Measurements from ENCODE around the gene BAMBI.

BAMBI gene

DNA sequence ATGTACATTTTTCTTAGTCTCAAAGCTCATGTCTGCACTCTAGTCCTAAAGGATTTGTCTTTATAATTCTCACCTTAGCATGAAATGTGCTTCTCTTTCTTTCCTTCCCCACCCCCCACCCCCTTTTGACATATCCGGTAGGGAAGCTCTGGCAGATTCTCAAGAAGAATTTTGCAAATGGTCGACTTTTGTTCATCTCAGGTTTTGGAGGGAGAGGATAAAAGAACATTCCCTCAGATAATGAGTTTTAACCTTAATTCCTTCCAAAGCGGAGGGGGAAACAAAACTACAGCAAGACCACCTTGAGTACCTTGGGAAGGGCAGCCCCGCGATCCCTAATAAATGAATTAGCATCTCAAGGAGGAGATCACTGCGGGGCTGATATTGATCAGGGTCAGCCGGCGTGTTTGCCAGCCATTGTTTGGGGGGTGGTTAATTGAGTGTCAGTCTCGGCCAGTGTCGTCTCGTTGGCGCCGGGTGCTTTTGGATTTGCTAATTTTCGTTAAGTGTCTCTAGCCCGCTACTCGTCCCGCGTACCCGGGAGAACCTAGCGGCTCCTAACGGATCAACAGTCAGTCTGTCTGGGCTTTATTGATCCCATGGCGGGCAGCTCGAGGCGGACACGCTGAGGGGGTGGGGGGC, 874 bp upstream of the BAMBI start:
- peak; percentile 27 for DNase-seq

DNA sequence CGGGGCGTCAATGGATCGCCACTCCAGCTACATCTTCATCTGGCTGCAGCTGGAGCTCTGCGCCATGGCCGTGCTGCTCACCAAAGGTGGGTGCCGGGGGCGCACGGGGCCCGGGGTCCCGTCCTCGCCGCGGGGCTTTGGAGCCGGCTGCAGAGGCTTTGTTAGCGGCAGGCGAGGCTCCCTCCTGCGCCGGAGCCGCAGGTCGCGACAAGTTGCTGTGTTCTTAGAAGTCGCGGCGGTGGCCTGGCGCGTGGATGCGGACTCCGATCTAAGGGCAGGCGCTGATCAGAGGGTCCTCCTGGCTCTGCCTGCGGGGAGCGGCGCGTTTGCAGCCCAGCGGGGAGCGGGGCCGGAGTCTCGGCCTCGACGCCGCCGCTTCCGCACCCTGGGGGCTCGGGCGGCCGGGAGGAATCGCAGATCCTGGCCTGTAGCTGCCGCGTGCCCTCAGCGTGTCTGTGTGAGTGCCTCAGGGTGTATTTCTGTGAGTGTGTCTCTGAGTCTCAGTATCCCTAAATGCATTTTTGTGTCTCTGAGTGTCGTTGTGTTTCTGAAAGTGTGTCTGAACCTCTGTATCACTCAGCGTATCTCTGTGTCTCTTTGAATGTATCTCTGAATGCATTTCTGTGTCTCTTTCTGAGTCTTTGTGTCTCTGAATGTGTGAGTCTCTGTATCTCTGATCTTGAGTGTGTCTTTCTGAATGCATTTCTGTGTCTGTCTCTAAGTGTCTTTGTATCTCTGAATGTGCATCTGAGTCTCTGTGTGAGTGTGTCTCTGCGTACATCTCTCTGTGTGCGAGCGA, 766 bp downstream of the BAMBI start:
- no peak for DNase-seq

DNA sequence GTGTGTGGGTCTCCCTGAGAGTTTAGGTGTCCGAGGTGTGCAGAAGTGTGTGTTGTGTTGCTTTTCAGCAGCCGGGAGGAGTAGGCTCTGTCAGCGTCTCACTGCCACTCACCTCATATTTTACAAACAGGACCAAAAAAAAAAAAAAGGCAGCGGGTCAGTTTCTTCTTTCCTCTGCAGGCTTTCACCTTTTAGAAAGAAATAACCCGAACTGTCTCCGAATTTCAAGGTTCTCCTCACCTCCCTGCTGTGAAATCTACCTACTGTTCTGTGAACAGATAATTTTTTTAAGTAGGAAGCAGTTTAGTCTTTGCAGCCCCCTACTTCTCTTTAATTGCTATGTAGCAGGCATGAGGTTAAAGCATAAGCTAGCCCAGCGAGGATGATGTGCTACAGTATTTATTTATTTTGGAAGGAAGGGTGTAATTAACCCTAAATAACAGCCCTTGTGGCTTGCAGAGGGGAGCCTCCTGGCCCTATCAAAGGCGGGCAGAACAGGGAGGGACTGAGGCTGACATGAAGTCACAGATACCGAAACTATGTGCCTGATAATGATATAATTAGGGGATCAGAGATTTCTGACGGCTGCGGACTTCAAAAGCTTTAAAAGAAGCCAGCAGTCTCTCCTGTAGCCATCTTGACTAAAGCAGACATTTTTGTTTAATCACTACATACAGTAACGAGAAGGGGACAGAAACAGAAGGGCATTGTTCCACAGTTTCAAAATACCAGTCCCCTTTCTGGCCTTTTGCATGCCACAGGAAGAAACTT, 1.6 kb downstream of the BAMBI start:
- DNase-seq, result no peak

DNA sequence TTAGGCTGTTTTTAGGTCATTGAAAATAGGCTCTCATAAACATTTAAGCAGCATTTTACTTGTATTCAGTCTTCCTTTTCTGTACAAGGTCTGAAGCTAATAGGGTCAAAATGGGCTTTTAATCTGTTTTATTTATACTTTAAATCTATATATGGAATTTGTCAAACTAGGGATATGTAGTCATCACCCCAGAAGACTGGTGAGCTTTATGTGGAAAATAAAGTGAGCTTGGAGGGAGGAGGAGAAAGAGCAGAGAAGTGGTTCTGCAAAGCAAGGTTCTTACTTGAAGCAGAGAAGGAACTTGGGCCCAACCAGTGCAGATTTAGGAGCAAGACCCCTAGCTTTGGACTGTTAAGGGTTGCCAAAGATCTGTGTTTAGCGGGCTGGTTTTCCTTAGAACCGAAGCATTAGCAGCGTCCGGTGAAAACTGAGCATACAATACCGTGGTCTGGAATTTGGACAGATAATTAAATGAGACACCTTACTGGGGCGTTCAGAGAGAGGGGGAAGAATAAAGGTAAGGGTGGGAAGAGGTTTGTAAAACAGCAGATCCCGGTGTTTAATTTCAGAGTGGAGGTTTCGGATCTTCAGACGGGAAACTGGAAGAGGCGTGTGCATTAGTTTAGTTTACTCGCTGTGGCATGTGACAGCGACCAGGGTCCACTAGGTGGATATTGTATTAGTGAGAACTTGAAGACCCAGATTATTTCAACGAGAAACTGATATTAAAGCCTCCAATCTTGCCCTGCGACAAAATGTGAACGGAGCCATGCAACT, 2.4 kb downstream of the BAMBI start:
- DNase-seq, result no peak

DNA sequence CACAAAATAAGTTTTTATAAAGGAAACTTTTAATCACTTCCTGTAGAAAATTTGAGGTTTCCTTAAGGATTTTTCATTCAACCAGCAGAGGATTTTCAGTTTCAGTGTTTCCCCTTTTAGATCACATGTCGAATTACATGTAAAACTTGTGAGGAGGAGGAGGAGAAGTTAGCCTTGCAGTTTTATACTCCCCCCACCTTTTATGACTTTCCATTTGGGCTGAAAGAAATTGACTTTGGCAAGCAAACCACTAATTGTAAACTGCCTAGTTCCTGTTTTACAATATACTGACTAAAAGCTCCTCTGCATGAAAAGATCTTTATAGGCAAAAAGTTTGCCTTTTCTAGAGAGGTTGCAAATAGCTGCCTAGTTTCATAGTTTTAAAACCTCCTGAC, 3.0 kb downstream of the BAMBI start:
- DNase-seq, result no peak

DNA sequence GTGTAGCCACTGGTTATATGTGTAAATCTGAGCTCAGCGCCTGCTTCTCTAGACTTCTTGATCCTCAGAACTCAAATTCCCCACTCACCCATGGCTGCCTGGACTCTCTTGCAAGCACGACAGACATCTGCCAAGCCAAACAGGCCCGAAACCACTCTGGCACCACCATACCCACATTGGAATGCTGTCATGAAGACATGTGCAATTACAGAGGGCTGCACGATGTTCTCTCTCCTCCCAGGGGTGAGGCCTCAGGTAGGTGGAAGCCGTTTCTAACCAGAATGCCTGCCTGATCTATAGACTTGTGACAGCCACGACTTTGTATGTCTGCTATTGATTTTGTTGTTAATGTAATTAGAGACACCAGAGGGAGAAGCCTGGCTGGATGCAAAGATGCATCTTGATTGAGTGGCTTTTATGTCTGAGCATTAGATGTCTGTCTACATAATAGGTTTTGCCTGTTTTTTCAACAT, 4.0 kb downstream of the BAMBI start:
- no peak for DNase-seq

DNA sequence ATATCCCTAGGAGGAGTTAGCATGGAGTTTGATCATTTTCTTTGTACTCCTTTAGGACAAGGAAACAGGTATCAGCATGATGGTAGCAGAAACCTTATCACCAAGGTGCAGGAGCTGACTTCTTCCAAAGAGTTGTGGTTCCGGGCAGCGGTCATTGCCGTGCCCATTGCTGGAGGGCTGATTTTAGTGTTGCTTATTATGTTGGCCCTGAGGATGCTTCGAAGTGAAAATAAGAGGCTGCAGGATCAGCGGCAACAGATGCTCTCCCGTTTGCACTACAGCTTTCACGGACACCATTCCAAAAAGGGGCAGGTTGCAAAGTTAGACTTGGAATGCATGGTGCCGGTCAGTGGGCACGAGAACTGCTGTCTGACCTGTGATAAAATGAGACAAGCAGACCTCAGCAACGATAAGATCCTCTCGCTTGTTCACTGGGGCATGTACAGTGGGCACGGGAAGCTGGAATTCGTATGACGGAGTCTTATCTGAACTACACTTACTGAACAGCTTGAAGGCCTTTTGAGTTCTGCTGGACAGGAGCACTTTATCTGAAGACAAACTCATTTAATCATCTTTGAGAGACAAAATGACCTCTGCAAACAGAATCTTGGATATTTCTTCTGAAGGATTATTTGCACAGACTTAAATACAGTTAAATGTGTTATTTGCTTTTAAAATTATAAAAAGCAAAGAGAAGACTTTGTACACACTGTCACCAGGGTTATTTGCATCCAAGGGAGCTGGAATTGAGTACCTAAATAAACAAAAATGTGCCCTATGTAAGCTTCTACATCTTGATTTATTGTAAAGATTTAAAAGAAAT, 4.8 kb downstream of the BAMBI start:
- no peak for DNase-seq

DNA sequence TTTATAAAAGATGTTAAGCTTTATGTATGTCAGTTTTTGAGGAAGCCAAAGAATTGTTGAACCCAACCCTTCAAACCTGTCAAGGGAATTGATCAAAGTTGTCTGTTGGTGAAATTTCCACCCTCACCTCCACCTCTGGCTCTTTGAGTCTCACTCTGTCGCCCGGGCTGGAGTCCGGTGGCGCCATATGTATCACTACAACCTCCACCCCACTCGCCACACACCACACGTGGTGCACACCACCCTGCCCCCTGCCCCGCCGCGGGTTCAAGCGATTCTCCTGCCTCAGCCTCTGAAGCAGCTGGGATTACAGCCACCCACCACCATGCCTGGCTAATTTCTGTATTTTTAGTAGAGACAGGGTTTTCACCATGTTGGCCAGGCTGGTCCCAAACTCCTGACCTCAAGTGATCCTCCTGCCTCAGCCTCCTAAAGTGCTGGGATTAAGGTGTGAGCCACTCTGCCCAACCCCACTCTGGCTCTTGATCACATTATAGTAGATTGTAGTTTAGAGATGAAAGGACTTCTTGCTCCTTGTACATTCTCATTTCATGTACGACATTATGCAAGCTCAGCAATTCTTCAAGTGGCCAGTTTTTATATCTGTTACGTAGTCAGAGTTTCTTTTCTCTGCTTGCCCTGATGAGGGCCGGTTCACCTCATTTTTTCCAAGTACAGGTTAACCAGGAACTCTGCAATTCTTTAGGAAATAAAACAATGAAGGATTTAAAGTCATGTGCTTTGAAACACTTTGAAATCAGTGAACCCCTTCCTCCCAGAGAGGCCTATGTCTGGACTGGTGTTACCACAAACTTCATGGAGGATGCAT, 7.0 kb downstream of the BAMBI start:
- DNase-seq, result no peak

DNA sequence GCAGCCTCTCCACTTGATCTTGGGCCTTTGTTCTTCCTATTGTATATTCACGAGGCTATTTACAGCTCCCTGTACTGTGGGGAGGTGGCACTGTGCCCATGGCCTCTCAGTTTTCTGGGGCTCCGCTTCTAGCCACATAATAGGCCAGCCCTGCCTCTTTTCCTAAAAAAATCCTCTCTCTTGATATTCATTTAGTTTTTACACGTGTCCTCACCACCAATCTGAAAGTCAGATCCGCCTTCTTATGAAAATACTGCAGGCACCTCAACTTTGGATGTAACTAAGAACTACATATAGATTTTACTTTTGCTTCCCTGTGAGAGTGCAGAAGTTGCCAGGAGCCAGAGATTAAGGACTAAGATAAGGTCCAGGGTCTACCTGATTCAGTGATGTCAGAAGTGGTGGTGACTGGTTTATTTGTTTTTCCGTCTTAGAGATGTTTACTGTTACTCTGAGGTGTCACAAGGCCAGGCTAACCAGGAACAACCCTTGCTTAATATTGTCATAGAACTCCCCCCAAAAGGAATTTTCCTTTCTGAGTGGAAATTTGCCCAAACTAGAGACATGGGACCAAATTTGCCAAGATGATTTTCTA, 7.8 kb downstream of the BAMBI start:
- no peak for DNase-seq

DNA sequence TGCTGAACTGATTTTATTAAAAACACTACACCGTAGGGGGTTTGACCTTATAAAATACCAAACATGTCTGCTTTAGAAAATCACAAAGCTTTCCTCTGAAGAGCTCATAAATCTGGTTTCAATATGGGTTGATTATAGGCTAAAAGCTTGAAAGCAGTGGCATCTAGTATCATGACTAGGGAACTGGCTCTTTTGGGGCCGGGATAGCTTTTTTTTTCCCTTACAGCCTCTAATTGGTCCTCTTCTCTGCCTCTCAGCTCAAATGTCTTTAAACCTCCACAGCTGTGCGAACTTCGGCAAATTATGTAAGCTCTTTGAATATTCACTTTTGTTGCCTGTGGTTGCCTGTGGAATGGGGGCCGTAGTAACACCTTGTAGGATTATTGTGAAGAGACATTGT, 8.4 kb downstream of the BAMBI start:
- DNase-seq, result no peak

DNA sequence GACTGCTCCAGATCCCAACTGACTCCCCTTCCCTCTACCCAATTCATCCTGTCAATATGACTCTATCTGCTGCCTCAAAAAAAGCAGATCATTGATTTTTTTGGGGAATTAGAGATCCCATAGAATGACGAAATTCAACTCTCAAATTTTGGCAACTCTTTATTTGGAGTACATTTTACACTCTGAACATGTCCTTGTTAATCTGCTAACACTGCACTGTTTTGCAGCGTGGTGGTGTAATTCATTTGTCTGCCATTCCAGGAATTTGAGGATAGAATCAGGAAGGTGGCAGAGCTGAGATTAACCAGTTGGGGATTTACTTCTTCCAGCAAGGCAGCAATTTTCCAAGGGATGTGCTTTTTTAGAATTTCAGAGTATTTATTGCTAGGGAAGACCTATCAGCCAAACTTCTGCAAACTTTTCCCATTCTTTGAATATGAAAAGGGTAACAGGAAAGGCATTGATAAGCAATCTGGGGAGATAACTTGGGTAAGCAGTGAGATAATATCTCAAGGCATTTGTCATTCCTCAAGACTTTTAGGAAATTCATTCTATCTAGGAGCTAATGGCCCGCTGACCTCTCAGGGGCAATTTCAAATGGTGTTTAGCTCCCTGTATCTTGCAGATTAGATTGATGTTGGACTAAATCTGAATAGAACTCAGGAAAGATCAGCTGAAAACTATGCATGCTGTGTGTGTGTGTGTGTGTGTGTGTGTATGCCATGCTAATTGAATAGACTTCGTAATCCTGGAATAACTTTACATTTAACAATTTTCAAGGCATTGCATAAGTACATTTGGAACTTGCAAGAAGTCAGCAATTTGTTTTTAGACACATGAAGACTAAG, 9.7 kb downstream of the BAMBI start:
- no peak for DNase-seq

DNA sequence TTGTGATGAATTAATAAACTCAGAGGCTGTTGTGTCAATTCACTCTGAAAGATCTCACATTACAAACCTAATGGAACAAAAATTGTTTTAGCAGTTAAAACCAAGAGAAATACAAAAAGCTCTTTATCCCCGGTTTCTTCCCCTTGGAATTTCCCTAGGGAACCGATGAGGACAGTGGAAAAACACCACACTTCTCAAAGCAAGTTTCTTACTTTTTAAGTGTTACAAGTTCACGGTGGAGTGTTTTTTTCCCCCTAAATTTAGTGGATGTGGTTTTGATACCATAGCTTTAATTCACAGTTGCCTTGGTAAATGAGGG, 10.3 kb downstream of the BAMBI start:
- DNase-seq, result no peak

DNA sequence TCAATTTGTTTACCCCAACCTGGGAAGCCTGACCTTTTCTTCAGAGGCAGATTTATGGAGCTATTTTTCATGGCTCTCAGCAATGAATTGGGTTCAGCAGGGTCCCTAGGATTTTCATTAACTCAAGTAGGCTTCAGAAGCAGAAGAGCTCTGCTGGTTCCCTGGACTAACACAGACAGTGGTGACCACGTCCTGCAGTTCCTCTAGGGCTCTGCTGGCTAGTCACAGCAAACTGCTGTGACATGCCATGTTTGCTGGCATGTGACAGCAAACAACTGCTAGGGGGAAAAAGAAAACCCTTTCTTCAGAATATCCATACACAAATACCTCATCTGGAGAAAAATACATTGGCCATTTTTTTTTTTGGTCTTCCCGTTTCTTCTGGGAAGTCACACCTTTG, 13.2 kb downstream of the BAMBI start:
- DNase-seq, result no peak

DNA sequence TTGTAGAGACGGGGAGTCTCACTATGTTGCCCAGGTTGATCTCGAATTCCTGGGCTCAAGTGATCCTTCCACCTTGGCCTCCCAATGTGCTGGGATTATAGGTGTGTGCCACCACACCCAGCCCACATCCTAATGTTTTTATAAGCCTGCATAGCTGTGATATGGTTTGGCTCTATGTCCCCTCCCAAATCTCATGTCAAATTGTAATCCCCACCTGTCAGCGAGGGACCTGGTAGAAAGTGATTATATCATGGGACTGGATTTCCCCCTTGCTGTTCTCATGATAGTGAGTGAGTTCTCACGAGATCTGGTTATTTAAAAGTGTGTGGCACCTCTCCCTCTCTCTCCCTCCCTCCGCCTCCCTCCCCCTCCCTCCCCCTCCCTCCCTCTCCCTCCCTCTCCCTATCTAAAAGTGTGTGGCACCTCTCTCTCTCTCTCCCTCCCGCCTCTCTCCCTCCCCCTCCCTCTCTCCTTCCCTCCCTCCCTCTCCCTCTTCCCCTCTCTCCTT, 13.9 kb downstream of the BAMBI start:
- DNase-seq, result no peak

DNA sequence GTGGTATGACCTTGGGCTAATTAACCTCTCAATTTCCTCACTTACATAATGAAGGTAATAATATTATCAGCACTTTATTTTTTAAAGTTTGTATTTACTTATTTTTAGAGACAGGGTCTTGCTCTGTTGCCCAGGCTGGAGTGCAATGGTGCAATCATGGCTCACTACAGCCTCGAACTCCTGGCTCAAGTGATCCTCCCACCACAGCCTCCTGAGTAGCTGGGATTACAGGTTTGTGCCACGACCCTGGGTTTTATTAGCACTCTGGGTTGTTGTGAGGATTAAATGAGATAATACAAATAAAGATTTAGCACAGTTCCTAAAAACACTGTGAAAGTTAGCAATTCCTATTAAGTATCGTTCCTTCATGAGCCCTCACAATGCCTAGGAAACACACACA, 14.7 kb downstream of the BAMBI start:
- no peak for DNase-seq

DNA sequence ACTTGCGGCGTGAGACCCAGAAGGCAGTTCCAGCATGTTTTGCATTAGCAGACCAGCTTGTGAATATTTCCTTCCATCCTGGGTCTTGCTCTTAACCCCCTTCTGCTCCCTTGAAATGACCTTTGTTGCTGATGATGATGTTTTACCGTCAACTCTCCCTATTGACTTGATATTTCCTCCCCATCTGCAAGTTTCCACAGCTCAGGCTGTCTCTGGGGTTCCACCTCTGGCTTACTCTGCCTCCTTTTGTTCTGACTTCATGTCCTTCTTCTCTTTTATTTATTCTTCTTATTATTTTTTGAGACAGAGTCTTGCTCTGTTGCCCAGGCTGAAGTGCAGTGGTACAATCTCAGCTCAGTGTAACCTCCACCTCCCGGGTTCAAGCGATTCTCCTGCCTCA, 17.2 kb downstream of the BAMBI start:
- no peak for DNase-seq

DNA sequence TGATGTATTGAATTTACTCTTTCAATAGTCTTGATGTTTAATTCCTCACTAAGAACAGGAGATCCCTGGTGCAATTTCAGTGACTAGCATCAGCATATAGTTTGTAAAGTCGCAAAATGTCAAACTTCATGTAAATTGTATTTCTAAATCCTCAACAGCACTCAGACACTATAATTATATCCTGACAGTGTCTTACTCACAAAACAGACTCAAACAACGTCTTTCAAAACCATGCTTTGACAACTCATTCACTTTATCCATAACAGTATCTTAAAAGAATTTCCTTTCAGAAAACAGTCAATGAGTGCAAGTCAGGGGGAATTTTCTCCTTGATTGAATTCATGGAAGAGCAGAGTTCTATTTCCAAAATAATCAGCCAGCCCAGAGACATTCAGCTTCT, 20.8 kb downstream of the BAMBI start:
- DNase-seq, result no peak

DNA sequence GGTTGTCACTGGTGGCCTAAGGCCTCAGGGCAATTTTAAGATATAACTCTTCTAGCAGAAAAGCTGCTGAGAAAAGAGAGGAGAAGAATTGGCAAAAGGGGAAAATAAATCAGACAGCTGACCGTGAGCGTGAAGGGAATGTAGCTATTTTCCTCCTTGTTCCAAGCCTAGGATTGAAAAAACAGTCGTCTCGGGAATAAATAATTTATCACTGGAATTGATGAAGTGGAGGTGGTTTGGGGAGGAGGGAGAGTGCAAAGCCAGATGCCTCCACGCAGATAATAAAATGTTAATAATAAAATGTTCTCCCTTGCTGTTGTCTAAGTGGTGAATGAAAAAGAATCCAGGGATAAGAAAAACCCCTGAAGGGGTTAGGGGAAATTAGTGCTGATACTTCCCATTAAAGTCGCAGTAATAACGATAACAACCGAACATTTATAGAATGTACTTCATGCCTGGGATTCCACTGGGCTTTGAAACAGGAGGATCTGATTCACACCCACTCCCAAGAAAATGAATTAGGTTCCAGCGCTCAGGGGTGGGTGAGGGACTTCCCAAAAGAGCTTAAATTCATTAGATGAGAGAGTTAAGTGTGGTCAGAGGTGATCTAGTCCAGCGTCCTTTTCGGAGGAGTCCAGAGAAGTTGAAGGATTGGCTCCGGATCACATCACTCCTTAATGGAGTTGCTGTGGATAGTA, 27.3 kb downstream of the BAMBI start:
- no peak for DNase-seq

DNA sequence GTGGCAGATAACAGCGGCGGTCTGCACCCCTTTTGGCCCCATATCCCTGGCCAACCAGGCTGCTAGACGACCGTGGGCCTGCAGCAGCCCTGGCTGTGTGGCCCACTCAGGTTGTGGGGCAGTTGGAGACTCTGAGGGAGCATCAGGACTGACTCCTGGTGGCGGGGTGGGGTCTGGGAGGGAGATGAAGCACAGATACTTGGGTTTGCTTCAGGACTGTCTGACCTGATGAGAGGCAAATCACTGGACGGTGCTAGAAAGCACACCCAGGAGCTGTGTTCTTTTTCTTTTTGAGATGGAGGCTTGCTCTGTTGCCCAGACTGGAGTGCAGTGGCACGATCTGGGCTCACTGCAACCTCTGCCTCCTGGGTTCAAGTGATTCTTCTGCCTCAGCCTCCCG, 28.2 kb downstream of the BAMBI start:
- no peak for DNase-seq

All from CD4-positive, alpha-beta T cell treated with Interleukin-15 for 1 hour (primary cell).